K562 (cell line): ENCODE results near the gene ACTC1. TPM values are rescaled to one million over a fixed set of nuclear protein-coding genes. Genes with fewer than 3 reads are reported as not detected.

Source experiments
- ARID2 ChIP-seq: fragments of 450-650 bp; IDR thresholded peaks from 2 replicates; pipeline ENCODE4 v1.6.1; 2017; ENCODE audit warnings: antibody characterized with exemption, mild to moderate bottlenecking
- CBX3 ChIP-seq, 2 experiments: IDR thresholded peaks; 1 replicate in 1 of 2; 2 replicates in 1 of 2; pipeline ENCODE4 v1.6.1; 2012; ENCODE audit warnings: inconsistent platforms in 2 of 2, low read length in 2 of 2, borderline replicate concordance in 1 of 2, control low read depth in 1 of 2
- DIDO1 ChIP-seq: fragments of 450-650 bp; IDR thresholded peaks from 2 replicates; pipeline ENCODE4 v1.6.1; 2016; ENCODE audit warnings: low read depth, missing biosample characterization, missing genetic modification characterization
- ELF1 ChIP-seq: fragments of 200-800 bp; sonication (Bioruptor generic); IDR thresholded peaks from 2 replicates; pipeline ENCODE4 v1.6.1; 2016; ENCODE audit warnings: missing genetic modification characterization, missing compliant biosample characterization
- ESRRA ChIP-seq: fragments of 450-650 bp; IDR thresholded peaks from 2 replicates; pipeline ENCODE4 v1.6.1; 2014; ENCODE audit warnings: low read depth, mild to moderate bottlenecking, moderate library complexity, borderline replicate concordance
- FOXK2 ChIP-seq, 2 experiments: fragments of 450-650 bp; IDR thresholded peaks in 1 of 2; conservative IDR thresholded peaks in 1 of 2; 2 replicates each; pipeline ENCODE4 v1.6.1; 2016; ENCODE audit warnings: low read depth in 2 of 2, mild to moderate bottlenecking in 1 of 2
- GATA2 ChIP-seq: sonication (generic); formaldehyde crosslinking; IDR thresholded peaks from 2 replicates; pipeline ENCODE4 v1.4.0; 2020; ENCODE audit warnings: mild to moderate bottlenecking, missing genetic modification reagents
- NR3C1 ChIP-seq: sonication (generic); formaldehyde crosslinking; IDR thresholded peaks from 2 replicates; pipeline ENCODE4 v1.8.1; 2022; ENCODE audit warnings: missing genetic modification reagents
- RBFOX2 ChIP-seq: fragments of 200-400 bp; formaldehyde crosslinking; IDR thresholded peaks from 2 replicates; pipeline ENCODE4 v1.6.1; 2017; ENCODE audit warnings: low read depth, mild to moderate bottlenecking, low read length, moderate library complexity
- RBM15 ChIP-seq: fragments of 200-400 bp; formaldehyde crosslinking; IDR thresholded peaks from 2 replicates; pipeline ENCODE4 v1.6.1; 2018; ENCODE audit warnings: mild to moderate bottlenecking, low read length, moderate library complexity; ENCODE audit not compliant: insufficient read depth
- SIN3B ChIP-seq: fragments of 450-650 bp; IDR thresholded peaks from 2 replicates; pipeline ENCODE4 v1.6.1; 2017; ENCODE audit warnings: low read depth, mild to moderate bottlenecking, moderate library complexity
- TEAD4 ChIP-seq, 2 experiments: sonication (generic) in 1 of 2; formaldehyde crosslinking in 1 of 2; IDR thresholded peaks; 2 replicates each; pipeline versions ENCODE4 v1.6.1 to v1.8.0; 2012 to 2022; ENCODE audit warnings: borderline replicate concordance in 1 of 2, inconsistent platforms in 1 of 2, low read length in 1 of 2, mild to moderate bottlenecking in 1 of 2, missing genetic modification reagents in 1 of 2
- TRIM24 ChIP-seq, 2 experiments: fragments of 450-650 bp; IDR thresholded peaks; 2 replicates each; pipeline ENCODE4 v1.6.1; 2016
- polyA plus RNA-seq, 8 experiments: library from polyadenylated mRNA; depleted of rRNA in 4 of 8; stranded (reverse) in 5 of 8; unstranded in 3 of 8; fragments of >200 nt; fragmentation: Nextera tagmentation in 2 of 8; fragmentation: Illumina TruSeq in 1 of 8; extraction: Ambion mirVana in 2 of 8; extraction: Trizol in 1 of 8; gene quantifications; 2 replicates each; pipeline versions ENCODE4 v1.2.1 to v1.2.3, GENCODE V29; 2011 to 2014; ENCODE audit warnings: inconsistent platforms in 1 of 8, missing spikeins in 1 of 8
- total RNA-seq, 7 experiments: library from RNA; depleted of rRNA in 6 of 7; stranded (reverse); fragments of >200 nt in 6 of 7; fragmentation: Illumina TruSeq in 2 of 7; extraction: Trizol in 2 of 7; gene quantifications; 2 replicates each; pipeline versions ENCODE4 v1.2.1 to v1.2.3, GENCODE V29; 2011 to 2021; ENCODE audit warnings: low replicate concordance in 1 of 7
- TF ChIP-seq, protein P1 (sequence below): fragments of 250-450 bp; sonication (Bioruptor Pico); IDR thresholded peaks from 2 replicates; pipeline ENCODE4 v1.4.0; 2020
- TF ChIP-seq, protein P2 (sequence below): IDR thresholded peaks from 2 replicates; pipeline ENCODE4 v1.6.1; 2014; ENCODE audit warnings: antibody characterized with exemption
- TF ChIP-seq, protein P3 (sequence below), 2 experiments: fragments of 450-650 bp in 1 of 2; IDR thresholded peaks; 2 replicates each; pipeline ENCODE4 v1.6.1; 2011 to 2017; ENCODE audit warnings: low read depth in 2 of 2, antibody characterized with exemption in 1 of 2, borderline replicate concordance in 1 of 2, low read length in 1 of 2, mild to moderate bottlenecking in 1 of 2, mixed read lengths in 1 of 2; ENCODE audit not compliant: control insufficient read depth in 1 of 2

The ACTC1 gene
- total and polyA plus RNA-seq, 9 of the 15 experiments (the other 6 are each of a cell fraction or from before 2014, with no cell fraction given): 0.08 to 0.84 (median 0.17) TPM; not detected in 3

DNA sequence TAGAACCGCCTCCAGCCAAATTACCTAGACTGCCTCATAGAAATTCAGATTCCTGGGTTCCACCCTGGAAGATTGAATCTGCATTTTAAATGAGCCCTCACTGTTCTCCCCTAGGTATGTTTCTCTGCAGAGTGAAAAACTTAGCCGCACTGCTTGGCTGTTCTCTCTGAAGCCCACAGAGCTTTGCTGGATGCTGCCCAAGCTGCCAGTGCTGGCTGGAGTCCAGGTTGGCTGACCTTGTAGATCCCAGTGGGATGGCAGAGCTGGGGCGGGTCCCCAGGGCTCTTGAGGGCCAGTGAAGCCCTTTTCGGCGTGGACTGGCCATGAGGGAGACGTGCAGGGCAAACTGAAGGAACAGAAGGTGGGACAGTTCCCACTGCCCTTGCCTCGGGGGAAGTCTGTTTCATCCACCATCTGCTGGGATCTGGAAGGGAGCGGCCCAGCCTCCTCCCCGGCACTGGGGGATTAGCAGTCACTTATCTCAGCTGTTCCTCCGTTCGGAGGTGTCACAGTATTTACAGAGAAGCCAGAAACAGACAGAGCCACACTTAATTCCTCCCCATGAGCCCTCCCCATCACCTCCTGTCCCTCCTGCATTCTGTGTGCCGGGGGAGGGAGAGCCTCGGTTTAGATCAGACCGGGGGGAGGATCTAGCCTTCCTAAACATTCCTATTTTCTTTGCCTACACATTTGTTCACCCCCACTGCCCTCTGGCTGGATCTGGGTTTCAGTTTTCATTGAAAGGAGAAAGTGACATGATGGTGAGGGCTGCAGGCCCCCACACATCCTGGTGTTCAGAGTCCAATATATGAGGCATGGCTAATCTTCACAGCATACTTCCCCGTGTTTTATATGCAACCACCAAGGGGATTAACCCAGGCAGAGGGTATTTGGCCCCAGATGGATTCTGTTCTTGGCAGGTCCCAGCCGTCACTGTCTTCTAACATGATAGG is 4.1 kb upstream of the ACTC1 start (continued):
- TF ChIP-seq SIN3B (no peak), ELF1 (tag) (no peak), CBX3 (IDR thresholded peaks at IDR 0.05; ENCODE audit: borderline replicate concordance in 1 of 2, low read length in 2 of 2) (no peak), RBFOX2 (no peak), RBM15 (no peak), ARID2 (no peak), NR3C1 (CRISPR knock-in tag) (no peak), TRIM24 (IDR thresholded peaks at IDR 0.05) (0 out of 4 replicates have a peak, but pooled peaks of 1 of the 2 experiments have one; percentile 22), DIDO1 (no peak), FOXK2 (conservative IDR thresholded peaks at IDR 0.05 in 1 of 2, IDR thresholded peaks at IDR 0.05 in 1 of 2; ENCODE audit: low read depth in 2 of 2) (peak in 1 of 2 experiments; percentile 44; a peak in 2 of 4 replicates), GATA2 (CRISPR knock-in tag) (no peak), TEAD4 (IDR thresholded peaks at IDR 0.05; ENCODE audit: low read length) (peak; percentile 25; the same call in 1 of the 2 replicates), TEAD4 (CRISPR knock-in tag; IDR thresholded peaks at IDR 0.05; ENCODE audit: borderline replicate concordance) (no peak), ESRRA (no peak)
- TF ChIP-seq, protein P1, sequence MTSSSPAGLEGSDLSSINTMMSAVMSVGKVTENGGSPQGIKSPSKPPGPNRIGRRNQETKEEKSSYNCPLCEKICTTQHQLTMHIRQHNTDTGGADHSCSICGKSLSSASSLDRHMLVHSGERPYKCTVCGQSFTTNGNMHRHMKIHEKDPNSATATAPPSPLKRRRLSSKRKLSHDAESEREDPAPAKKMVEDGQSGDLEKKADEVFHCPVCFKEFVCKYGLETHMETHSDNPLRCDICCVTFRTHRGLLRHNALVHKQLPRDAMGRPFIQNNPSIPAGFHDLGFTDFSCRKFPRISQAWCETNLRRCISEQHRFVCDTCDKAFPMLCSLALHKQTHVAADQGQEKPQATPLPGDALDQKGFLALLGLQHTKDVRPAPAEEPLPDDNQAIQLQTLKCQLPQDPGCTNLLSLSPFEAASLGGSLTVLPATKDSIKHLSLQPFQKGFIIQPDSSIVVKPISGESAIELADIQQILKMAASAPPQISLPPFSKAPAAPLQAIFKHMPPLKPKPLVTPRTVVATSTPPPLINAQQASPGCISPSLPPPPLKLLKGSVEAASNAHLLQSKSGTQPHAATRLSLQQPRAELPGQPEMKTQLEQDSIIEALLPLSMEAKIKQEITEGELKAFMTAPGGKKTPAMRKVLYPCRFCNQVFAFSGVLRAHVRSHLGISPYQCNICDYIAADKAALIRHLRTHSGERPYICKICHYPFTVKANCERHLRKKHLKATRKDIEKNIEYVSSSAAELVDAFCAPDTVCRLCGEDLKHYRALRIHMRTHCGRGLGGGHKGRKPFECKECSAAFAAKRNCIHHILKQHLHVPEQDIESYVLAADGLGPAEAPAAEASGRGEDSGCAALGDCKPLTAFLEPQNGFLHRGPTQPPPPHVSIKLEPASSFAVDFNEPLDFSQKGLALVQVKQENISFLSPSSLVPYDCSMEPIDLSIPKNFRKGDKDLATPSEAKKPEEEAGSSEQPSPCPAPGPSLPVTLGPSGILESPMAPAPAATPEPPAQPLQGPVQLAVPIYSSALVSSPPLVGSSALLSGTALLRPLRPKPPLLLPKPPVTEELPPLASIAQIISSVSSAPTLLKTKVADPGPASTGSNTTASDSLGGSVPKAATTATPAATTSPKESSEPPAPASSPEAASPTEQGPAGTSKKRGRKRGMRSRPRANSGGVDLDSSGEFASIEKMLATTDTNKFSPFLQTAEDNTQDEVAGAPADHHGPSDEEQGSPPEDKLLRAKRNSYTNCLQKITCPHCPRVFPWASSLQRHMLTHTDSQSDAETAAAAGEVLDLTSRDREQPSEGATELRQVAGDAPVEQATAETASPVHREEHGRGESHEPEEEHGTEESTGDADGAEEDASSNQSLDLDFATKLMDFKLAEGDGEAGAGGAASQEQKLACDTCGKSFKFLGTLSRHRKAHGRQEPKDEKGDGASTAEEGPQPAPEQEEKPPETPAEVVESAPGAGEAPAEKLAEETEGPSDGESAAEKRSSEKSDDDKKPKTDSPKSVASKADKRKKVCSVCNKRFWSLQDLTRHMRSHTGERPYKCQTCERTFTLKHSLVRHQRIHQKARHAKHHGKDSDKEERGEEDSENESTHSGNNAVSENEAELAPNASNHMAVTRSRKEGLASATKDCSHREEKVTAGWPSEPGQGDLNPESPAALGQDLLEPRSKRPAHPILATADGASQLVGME: no peak
- TF ChIP-seq, protein P2, sequence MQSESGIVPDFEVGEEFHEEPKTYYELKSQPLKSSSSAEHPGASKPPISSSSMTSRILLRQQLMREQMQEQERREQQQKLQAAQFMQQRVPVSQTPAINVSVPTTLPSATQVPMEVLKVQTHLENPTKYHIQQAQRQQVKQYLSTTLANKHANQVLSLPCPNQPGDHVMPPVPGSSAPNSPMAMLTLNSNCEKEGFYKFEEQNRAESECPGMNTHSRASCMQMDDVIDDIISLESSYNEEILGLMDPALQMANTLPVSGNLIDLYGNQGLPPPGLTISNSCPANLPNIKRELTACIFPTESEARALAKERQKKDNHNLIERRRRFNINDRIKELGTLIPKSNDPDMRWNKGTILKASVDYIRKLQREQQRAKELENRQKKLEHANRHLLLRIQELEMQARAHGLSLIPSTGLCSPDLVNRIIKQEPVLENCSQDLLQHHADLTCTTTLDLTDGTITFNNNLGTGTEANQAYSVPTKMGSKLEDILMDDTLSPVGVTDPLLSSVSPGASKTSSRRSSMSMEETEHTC: no peak
- TF ChIP-seq, protein P3, sequence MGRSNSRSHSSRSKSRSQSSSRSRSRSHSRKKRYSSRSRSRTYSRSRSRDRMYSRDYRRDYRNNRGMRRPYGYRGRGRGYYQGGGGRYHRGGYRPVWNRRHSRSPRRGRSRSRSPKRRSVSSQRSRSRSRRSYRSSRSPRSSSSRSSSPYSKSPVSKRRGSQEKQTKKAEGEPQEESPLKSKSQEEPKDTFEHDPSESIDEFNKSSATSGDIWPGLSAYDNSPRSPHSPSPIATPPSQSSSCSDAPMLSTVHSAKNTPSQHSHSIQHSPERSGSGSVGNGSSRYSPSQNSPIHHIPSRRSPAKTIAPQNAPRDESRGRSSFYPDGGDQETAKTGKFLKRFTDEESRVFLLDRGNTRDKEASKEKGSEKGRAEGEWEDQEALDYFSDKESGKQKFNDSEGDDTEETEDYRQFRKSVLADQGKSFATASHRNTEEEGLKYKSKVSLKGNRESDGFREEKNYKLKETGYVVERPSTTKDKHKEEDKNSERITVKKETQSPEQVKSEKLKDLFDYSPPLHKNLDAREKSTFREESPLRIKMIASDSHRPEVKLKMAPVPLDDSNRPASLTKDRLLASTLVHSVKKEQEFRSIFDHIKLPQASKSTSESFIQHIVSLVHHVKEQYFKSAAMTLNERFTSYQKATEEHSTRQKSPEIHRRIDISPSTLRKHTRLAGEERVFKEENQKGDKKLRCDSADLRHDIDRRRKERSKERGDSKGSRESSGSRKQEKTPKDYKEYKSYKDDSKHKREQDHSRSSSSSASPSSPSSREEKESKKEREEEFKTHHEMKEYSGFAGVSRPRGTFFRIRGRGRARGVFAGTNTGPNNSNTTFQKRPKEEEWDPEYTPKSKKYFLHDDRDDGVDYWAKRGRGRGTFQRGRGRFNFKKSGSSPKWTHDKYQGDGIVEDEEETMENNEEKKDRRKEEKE (IDR thresholded peaks at IDR 0.05; ENCODE audit: borderline replicate concordance in 1 of 2, control insufficient read depth in 1 of 2, low read depth in 2 of 2, low read length in 1 of 2): no peak
